ENCODE measurements around the gene GCN1. TPM values are rescaled to one million over a fixed set of nuclear protein-coding genes. Genes with fewer than 3 reads are reported as not detected.

The GCN1 gene
- total and polyA plus RNA-seq, 2 donors from 2014 or later = 12.2 to 77.6 TPM

GRCh38 chr12:120092551-120093335, 101.8 kb downstream of the GCN1 start:
- no peak overlapping the region for H3K9ac ChIP-seq (ENCODE audit: low read length in 3 of 3)
- no peak for FAIRE-seq
- H3K27me3 ChIP-seq (ENCODE audit: control insufficient read depth, insufficient read depth, low read length) = no peaks in the 10 kb centered on the region
- peak in 1 of 5 donors; percentile 57 for DNase-seq
- H3K9me3 ChIP-seq (ENCODE audit: control insufficient read depth in 2 of 3, insufficient read depth in 1 of 3, low read length in 3 of 3) = no peaks in the 10 kb centered on the region
- intact Hi-C loops (cut with DNase I) = no loop called here
- H3K4me3 ChIP-seq (ENCODE audit: low read length in 3 of 3) = no peak overlapping the region
- TF ChIP-seq, protein P1, sequence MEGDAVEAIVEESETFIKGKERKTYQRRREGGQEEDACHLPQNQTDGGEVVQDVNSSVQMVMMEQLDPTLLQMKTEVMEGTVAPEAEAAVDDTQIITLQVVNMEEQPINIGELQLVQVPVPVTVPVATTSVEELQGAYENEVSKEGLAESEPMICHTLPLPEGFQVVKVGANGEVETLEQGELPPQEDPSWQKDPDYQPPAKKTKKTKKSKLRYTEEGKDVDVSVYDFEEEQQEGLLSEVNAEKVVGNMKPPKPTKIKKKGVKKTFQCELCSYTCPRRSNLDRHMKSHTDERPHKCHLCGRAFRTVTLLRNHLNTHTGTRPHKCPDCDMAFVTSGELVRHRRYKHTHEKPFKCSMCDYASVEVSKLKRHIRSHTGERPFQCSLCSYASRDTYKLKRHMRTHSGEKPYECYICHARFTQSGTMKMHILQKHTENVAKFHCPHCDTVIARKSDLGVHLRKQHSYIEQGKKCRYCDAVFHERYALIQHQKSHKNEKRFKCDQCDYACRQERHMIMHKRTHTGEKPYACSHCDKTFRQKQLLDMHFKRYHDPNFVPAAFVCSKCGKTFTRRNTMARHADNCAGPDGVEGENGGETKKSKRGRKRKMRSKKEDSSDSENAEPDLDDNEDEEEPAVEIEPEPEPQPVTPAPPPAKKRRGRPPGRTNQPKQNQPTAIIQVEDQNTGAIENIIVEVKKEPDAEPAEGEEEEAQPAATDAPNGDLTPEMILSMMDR (IDR thresholded peaks at IDR 0.05; ENCODE audit: borderline replicate concordance, extremely low read depth, insufficient read depth) = no peak
- H3K36me3 ChIP-seq (ENCODE audit: control insufficient read depth in 2 of 3, insufficient read depth in 3 of 3, low read length in 3 of 3) = peaks cover 0 to 43% (median 12%) of the 10 kb centered on the region in 3 donors
- no peak overlapping the region for H3K27ac ChIP-seq (ENCODE audit: low read depth in 2 of 2, low read length in 2 of 2)
- peaks cover 0 to 5% (median 5%) of the 10 kb centered on the region in 3 donors for H3K4me1 ChIP-seq (ENCODE audit: control insufficient read depth in 2 of 3, insufficient read depth in 2 of 3, low read depth in 1 of 3, low read length in 3 of 3)

GRCh38 chr12:120091371-120092090, 103.0 kb downstream of the GCN1 start:
- peak in 1 of 5 donors; percentile 33 for DNase-seq
- TF ChIP-seq, protein P1 (IDR thresholded peaks at IDR 0.05; ENCODE audit: borderline replicate concordance, extremely low read depth, insufficient read depth) = no peak
- no peak overlapping the region for H3K9ac ChIP-seq (ENCODE audit: low read length in 3 of 3)
- H3K27me3 ChIP-seq (ENCODE audit: control insufficient read depth, insufficient read depth, low read length) = no peaks in the 10 kb centered on the region
- FAIRE-seq = no peak
- H3K4me3 ChIP-seq (ENCODE audit: low read length in 3 of 3) = no peak overlapping the region
- H3K27ac ChIP-seq (ENCODE audit: low read depth in 2 of 2, low read length in 2 of 2) = no peak overlapping the region
- H3K9me3 ChIP-seq (ENCODE audit: control insufficient read depth in 2 of 3, insufficient read depth in 1 of 3, low read length in 3 of 3) = no peaks in the 10 kb centered on the region
- H3K4me1 ChIP-seq (ENCODE audit: control insufficient read depth in 2 of 3, insufficient read depth in 2 of 3, low read depth in 1 of 3, low read length in 3 of 3) = peaks cover 0 to 8% (median 5%) of the 10 kb centered on the region in 3 donors
- peaks cover 0 to 32% (median 10%) of the 10 kb centered on the region in 3 donors for H3K36me3 ChIP-seq (ENCODE audit: control insufficient read depth in 2 of 3, insufficient read depth in 3 of 3, low read length in 3 of 3)
- intact Hi-C loops (cut with DNase I) = no loop called here

DNA sequence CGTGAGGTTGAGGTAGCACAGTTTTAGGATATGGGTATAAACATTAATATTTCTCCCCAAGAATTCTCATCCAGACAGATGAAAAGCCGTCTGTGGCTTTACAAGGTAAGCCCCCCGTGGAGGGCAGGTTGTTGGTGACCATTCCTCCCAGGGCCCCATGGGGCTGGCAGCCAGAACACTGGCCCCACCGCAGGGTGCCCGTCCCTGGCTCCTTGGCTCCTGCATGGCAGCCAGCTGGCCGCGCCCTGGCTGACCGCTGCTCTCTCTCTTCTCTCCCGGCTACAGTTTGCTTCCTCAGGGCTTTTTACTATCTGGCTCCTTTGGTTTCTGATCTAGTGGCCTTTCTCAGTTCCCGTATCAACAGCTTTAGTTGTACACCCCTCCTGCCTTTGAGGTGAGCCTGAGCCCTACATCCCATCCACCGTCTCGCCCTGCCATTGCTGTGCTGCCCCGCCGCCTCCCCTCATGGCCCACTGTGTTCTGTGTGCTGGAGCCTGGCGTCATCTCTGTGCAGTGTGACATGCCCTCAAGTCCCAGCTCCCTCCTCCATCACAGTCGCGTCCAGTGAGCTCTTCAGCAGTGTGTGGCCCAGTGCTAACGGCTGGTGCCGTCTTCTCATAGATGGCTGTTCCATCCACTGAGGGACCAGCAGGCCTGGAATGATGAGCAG, 103.8 kb downstream of the GCN1 start:
- intact Hi-C loops (cut with DNase I) = no loop called here
- no peaks in the 10 kb centered on the region for H3K27me3 ChIP-seq (ENCODE audit: control insufficient read depth, insufficient read depth, low read length)
- no peaks in the 10 kb centered on the region for H3K9me3 ChIP-seq (ENCODE audit: control insufficient read depth in 2 of 3, insufficient read depth in 1 of 3, low read length in 3 of 3)
- H3K4me3 ChIP-seq (ENCODE audit: low read length in 3 of 3) = no peak overlapping the region
- peak in 2 of 5 donors; percentile 32 to 43 for DNase-seq
- H3K4me1 ChIP-seq (ENCODE audit: control insufficient read depth in 2 of 3, insufficient read depth in 2 of 3, low read depth in 1 of 3, low read length in 3 of 3) = peaks cover 0 to 5% (median 2%) of the 10 kb centered on the region in 3 donors
- TF ChIP-seq, protein P1 (IDR thresholded peaks at IDR 0.05; ENCODE audit: borderline replicate concordance, extremely low read depth, insufficient read depth) = no peak
- H3K27ac ChIP-seq (ENCODE audit: low read depth in 2 of 2, low read length in 2 of 2) = no peak overlapping the region
- no peak overlapping the region for H3K9ac ChIP-seq (ENCODE audit: low read length in 3 of 3)
- peaks cover 0 to 32% (median 10%) of the 10 kb centered on the region in 3 donors for H3K36me3 ChIP-seq (ENCODE audit: control insufficient read depth in 2 of 3, insufficient read depth in 3 of 3, low read length in 3 of 3)
- FAIRE-seq = no peak
